T-helper 1 cell treated with Interleukin-12 subunit alpha and Interleukin-12 subunit beta and Interleukin-4 antibody, amounts not matched to agents 30 ng/mL and 1 ng/mL, for 36 hours (primary cell): ENCODE data around the gene OR10A6. TPM values are rescaled to one million over a fixed set of nuclear protein-coding genes. Genes with fewer than 3 reads are reported as not detected.

Experiments
- intact Hi-C: fragments of 100-400 bp; cut with micrococcal nuclease; formaldehyde crosslinking; loops from one replicate; pipeline ENCODE4 v1.15.1; 2024
- total RNA-seq: library from RNA; stranded (reverse); gene quantifications from 2 replicates; pipeline ENCODE4 v1.2.3, GENCODE V29; 2022

OR10A6 gene
- total RNA-seq = not detected in 2 replicates

- intact Hi-C loops = no loop called here
These were observed at the start of gene OR10A6 for GRCh38 chr11:7931168-7931567. TSS of gene OR10A6 (minus strand) at chr11:7931268. CDS start at chr11:7928662, 2,606 bp downstream.

GRCh38 chr11:7977232-7977917 lies 46.3 kb upstream of the OR10A6 start:
- intact Hi-C loops = no loop called here

- intact Hi-C loops = no loop called here
These were observed 43.6 kb upstream of the OR10A6 start for GRCh38 chr11:7974668-7975067.

GRCh38 chr11:7973011-7973410 lies 41.9 kb upstream of the OR10A6 start:
- intact Hi-C loops = no loop called here

- intact Hi-C loops = no loop called here
These were observed 40.8 kb upstream of the OR10A6 start for GRCh38 chr11:7971846-7972245.

GRCh38 chr11:7969756-7970646 lies 38.9 kb upstream of the OR10A6 start:
- intact Hi-C loops = no loop called here

GRCh38 chr11:7968686-7969085 lies 37.6 kb upstream of the OR10A6 start:
- intact Hi-C loops = no loop called here

- intact Hi-C loops = no loop called here
These were observed 36.8 kb upstream of the OR10A6 start for GRCh38 chr11:7967826-7968225.

- intact Hi-C loops = no loop called here
These were observed 36.0 kb upstream of the OR10A6 start for GRCh38 chr11:7967097-7967496.

GRCh38 chr11:7965386-7965785 lies 34.3 kb upstream of the OR10A6 start, which contains the start of gene NLRP10:
TSS of gene NLRP10 (minus strand) at chr11:7965447. CDS start at chr11:7963495, 1,952 bp downstream.
- intact Hi-C loops = no loop called here

GRCh38 chr11:7964873-7965272 lies 33.8 kb upstream of the OR10A6 start:
- intact Hi-C loops = no loop called here

GRCh38 chr11:7964261-7964660 lies 33.2 kb upstream of the OR10A6 start:
- intact Hi-C loops = no loop called here

- intact Hi-C loops = no loop called here
These were observed 24.1 kb upstream of the OR10A6 start for GRCh38 chr11:7955191-7955590.

GRCh38 chr11:7949934-7950333 lies 18.9 kb upstream of the OR10A6 start:
- intact Hi-C loops = no loop called here

GRCh38 chr11:7944123-7944522 lies 13.1 kb upstream of the OR10A6 start:
- intact Hi-C loops = no loop called here

- intact Hi-C loops = no loop called here
These were observed 10.5 kb upstream of the OR10A6 start, which contains the start of gene OR10A3 for GRCh38 chr11:7941608-7942007. TSS of gene OR10A3 (minus strand) at chr11:7941708. CDS start at chr11:7939520, 2,188 bp downstream.

- intact Hi-C loops = no loop called here
These were observed 10.1 kb upstream of the OR10A6 start for GRCh38 chr11:7941146-7941545.

- intact Hi-C loops = no loop called here
These were observed 5.5 kb upstream of the OR10A6 start for GRCh38 chr11:7936615-7937014.

GRCh38 chr11:7927635-7928034 lies 3.4 kb downstream of the OR10A6 start:
- intact Hi-C loops = no loop called here

GRCh38 chr11:7924536-7924935 lies 6.5 kb downstream of the OR10A6 start:
- intact Hi-C loops = no loop called here

GRCh38 chr11:7918141-7918540 lies 12.9 kb downstream of the OR10A6 start:
- intact Hi-C loops = no loop called here

GRCh38 chr11:7911011-7911410 lies 20.1 kb downstream of the OR10A6 start:
- intact Hi-C loops = no loop called here
